HG03039 (cell line): Measurements from ENCODE around the gene PRKAR1B.

Experiments
- ATAC-seq: cut with Tn5 transposase; IDR thresholded peaks from one replicate; pipeline ENCODE4 v1.9.1; 2021; ENCODE audit warnings: mild to moderate bottlenecking, moderate library complexity; ENCODE audit not compliant: unreplicated experiment

PRKAR1B gene

DNA sequence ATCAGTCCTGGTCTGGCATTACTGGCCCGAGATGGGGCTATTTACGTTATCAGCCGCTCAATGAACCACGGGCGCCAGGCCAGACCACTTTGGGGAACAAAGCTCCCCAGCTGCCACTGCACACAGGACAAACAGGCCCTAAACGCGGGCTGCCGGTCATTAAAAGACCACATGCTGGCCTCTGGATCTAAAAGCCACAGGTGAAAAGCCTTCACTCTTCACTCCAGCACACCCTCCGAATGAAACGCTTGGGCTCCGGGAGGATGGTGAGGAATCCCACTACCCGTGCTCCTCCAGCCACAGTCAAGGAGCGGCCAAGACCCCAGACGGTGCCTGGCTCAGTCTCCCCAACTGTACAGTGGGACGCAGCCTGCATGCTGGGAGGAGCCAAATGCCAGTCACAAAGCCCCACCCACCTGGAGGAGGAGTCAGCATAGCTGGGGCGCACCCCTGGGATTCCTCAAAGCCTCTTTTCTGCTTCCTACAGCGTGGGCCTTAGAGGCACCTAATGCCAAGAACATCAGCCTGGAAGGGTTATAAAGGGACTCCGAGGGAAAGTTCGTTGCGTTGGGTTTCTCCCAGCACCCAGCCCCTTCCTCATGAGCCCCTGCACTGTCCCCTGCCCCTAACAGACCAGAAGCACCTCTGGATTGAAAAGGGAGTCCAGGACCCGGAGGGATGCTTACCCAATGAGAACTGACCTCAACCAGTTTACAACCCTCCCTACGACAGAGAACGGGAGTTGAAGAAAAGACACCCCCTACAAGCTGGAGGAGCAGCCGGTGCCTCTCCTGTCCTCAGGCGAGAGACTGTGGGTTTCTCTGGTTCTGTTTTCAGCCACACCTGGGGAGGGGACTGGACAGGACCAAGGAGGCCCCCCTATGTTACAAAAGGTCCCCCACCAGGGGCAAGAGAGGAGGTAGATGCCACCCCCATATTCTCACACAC is 212.2 kb downstream of the PRKAR1B start:
- ATAC-seq: no peak

- ATAC-seq: no peak
These were observed 212.8 kb downstream of the PRKAR1B start for GRCh38 chr7:514242-514641.

DNA sequence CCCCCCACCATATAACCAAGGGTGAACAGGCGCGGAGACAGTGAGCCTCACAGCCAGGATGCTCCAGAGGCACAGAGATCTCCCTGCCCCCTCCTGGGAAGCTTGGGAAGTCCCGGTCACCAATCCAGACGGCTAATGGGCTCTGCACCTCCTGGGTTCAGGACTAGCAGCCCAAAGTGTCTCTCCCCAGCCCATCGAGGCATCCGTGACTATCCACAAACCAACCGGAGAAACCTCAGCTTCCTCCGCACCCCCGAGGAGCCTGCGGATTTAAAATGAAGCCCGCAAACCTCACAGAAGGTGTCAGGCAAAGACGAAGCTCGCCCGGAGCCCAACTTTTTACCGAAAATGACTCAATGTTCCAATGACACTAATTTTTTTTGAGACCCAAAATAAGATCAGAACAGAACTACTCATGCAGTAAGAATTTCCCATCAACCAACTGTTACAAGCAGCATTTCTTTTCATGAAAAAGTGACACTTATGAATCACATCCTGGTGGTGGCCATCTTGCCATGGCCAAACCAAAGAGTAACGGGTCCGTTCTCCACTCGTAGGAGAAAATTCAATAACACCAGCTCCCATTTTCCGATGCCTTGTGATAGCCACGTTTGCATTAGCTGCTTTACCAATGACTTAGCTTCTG is 213.4 kb downstream of the PRKAR1B start:
- no peak for ATAC-seq

GRCh38 chr7:512541-513311 is 214.4 kb downstream of the PRKAR1B start:
- ATAC-seq: no peak

DNA sequence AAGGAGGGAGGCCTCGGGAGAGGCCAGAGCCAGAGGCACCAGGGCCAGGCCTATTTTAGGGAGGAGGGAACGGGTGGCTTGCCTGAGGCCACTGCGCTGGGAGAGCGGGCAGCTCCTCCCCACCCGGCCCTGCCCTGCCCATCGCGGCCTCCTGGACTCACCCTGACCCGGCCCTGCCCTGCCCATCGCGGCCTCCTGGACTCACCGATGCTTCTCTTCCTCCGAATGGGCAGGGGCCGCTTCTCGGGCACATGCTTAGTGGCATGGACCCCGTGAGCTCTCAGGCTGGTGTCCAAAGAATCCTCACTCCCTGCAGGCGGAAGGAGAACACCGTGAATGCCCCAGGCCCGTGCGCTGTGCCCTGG is 215.0 kb downstream of the PRKAR1B start:
- no peak for ATAC-seq

GRCh38 chr7:511476-512145 is 215.5 kb downstream of the PRKAR1B start:
- ATAC-seq: no peak

DNA sequence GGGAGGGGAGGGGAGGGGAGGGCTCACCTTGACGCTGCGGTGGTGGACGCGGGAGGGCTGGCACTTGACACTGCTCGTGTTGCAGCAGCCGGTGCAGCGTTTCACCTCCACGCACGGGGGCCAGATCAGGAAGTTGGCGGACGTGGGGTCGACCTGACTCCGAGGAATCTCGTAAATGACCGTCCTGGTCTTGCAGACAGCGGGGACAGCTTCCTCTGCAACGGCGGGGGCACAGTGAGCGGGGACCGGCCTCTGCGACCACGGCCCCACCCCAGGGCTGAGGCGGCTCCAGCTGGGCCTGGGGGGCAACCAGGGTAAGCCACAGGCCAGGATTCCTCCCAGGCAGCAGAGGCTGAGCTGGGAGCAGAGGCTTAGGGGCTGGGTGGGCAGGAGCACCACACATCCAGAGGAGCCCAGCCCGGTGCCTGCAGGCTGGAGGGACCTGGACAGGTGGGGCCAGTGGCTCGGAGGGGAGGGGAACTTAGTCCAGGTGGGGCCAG is 216.2 kb downstream of the PRKAR1B start:
- ATAC-seq: no peak

DNA sequence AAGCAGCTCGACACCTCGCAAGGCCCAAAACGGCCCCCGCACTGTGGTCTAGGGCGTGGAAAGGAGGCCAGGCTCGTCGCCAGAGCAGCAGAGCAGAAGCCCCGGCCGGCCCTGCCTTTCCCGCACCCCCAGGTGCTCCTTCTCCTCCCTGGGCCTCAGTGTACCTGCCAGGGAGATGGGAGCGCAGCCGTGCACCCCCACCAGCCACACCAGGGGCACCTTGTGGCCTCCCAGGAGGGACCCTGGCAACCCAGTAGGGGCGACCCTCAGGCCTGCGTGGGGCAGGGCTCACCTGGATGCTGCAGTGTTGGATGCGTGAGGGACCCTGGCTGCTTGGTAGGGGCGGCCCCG is 217.0 kb downstream of the PRKAR1B start:
- no peak for ATAC-seq

GRCh38 chr7:509426-510130 is 217.5 kb downstream of the PRKAR1B start:
- no peak for ATAC-seq

DNA sequence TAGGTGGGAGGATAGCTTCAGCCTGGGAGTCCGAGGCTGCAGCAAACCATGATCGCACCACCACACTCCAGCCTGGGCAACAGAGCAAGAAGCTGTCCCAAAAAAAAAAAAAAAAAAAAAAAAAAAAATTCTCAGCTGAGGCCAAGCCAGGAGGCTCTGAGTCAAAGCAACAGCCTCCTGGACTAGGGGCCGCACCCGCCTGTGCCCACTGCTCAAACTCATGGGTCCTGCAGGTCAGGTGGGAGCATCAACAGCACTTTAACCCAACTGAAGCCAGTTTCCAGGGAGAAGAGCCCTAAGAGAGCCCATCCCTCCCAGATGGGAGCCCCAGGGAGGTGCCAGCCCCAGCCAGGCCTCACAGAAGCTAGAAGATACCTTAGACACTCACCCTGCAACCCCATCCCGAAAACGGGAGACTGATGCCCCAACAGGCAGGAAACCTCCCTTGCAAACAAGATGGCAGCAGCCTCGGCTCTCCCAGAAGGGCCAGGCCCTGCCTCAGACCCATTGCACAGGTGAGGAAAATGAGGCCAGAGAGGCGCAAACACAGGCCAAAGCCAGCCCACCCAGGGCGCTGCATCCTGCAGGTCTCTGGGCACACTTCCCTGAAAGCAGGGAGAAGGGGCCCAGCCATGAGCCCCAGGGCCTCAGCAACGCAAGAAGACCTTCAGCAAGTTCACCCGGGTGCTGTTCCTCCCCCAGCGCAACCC is 218.5 kb downstream of the PRKAR1B start:
- ATAC-seq: no peak

DNA sequence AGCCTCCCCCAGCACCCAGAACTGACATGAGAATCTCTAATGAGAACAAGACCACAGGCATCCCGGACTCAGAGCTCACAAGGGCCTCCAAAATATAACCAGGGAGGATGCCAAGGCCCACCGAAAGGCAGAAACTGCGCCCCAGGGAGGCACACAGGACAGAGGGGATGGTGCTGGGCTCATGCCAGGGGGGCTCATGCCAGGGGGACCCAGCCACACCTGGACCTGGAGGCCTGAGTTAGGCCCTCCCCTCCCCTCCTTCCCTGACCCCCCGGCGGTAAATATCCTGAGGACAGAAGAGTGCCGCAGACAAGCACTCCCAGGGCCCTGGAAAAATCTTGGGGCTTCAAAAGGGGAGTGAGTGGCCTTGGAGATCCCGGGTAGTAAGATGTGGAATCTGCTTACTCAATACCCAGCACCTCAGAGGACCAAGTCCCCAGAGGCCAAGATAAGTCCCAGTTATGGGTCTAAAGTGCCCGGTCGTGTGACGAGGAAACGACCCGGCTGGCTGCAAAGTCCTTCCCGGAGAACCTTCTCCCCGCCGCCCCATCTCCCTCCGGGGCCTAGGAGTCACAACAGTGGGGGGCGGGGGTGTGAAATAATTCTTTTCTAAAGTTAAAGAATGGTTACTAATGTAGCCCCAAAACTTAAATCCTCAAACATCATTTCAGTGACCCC is 219.3 kb downstream of the PRKAR1B start:
- no peak for ATAC-seq

DNA sequence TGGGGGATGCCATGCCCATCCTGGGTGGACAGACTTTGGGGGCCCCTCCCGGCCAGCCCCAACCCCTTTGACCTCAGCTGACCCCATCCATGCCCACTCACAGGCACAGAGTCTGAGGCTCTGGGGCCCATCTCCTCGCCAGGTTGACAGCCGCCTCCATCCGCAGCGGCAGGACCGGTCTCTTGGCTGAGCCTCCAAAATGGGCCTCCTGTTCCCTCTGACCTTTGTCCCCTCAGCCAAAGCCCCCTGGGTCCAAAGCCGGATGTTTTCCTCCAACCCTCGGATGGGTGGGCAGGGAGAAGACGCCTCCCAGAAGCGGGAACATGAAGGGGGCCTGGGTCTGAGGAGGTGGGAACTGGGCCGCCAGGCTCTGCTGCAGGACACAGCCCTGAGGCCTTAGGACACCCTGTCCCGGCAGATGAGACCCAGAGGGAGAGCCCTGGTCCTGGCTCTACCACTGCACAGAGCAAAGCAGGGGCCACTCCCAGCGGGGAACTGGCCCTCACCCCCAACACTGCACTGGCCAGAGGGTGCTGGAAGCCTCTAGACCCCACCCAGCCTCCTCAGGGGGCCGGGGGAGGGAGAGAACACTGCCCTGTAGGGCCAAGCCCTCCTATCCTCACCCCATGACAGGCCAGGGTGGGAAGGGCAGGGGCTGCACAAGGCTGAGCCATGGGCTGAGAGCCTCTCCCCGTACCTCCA is 220.0 kb downstream of the PRKAR1B start:
- no peak for ATAC-seq

- no peak for ATAC-seq
These were observed 220.7 kb downstream of the PRKAR1B start for GRCh38 chr7:506391-506831.

- no peak for ATAC-seq
These were observed 221.9 kb downstream of the PRKAR1B start for GRCh38 chr7:505171-505570.

- ATAC-seq: no peak
These were observed 222.6 kb downstream of the PRKAR1B start for GRCh38 chr7:504221-505111.

GRCh38 chr7:503575-504111 is 223.4 kb downstream of the PRKAR1B start:
- ATAC-seq: no peak

GRCh38 chr7:502296-502695 is 224.8 kb downstream of the PRKAR1B start:
- ATAC-seq: no peak
